Head of caudate nucleus (tissue), 42 donors: ENCODE data around the gene MYL10.

ENCODE experiments used
- DNase-seq, 42 donors: peaks; one replicate each; pipeline versions ENCODE4 v3.0.0 to v3.0.0-alpha.2; 2020 to 2021; ENCODE audit warnings: mixed read lengths in 7 of 42
- intact Hi-C: fragments of 100-400 bp; cut with DNase I; formaldehyde crosslinking; loops from one replicate; pipeline ENCODE4 v1.15.0; 2022

MYL10 gene

DNA sequence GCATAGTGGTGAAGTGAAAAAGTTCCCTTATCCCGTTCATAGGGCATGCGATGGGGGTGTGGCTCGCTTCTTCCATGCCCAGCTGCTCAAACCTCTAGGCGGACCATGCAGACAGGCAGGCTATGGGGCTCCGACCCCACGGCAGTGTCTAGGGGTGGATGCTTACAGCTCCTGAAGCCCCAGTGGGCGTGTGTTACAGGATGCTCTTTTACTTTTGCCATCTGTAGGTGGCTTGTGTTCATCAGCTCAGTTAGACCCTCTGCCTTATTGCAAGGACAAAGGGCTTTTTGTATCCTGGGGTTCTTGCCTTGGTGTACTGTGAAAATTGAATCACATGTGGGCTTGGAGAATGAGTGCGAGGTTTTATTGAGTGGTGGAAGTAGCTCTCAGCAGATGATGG, at the start of gene MYL10:
TSS of gene MYL10 (minus strand) at position 126 of the 400 bp plus-strand sequence. CDS start 178 bp downstream, outside the sequence.
- intact Hi-C loops = no loop called here
- no peak for DNase-seq

DNA sequence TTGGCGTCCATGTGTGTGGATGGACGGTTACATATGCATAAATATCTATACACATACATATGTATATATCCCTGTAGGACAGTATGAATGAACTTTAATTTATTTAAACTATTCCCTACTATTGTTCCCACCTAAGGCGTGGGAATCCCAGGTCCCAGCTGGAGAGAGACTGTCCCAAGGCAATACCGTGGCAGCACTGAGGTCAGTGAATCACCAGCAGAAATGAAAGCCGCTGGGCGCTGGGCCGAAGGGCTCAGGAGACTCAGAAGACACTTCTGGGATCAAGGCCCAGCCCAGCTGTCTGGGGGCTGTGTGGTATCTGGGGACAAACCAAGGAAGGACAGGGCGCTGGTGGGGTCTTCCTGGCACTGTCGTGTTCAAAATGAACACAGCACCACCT, 49.6 kb upstream of the MYL10 start:
- intact Hi-C loops = no loop called here
- no peak for DNase-seq

DNA sequence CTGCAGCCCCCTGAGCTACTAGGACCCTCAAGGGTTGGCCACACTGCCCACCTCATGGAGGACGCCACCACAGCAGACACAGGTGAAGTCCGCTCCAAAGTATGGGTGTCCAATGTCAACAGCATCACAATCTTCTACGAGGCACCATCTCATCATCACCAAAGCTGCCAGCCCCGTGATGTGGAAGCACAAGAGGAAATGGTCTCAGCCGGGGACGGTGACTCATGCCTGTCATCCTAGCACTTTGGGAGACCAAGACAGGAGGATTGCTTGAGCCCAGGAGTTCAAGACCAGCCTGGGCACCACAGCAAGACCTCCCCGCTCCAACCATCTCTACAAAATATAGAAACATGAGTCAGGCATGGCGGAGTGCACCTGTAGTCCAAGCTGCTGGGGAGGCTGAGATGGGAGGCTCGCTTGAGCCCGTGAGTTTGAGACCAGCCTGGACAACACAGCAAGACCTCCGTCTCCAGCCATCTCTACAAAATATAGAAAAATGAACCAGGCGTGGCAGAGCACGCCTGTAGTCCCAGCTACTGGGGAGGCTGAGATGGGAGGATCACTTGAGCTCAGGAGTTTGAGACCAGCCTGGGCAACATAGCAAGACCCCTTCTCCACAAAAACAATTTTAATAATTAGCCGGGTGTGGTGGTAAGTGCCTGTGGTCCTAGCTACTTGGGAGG, 48.8 kb upstream of the MYL10 start:
- DNase-seq = no peak
- intact Hi-C loops = no loop called here

DNA sequence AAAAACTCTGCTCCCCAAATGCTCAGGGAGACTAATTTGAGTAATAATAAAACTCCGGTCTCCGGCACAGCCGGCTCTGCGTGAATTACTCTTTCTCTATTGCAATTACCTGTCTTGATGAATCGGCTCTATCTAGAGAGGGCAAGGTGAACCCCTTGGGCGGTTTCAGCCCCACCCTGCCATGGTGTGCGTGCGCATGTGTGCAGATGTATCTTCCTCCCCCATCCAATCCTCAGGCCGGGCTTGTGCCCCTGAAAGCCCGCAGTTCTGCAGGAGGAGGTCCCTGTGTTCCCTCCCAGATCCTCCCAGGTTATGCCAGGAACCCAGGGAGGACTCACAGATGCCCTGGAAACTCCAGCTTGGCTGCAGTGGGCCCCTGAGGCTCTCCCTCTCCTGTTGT, 48.3 kb upstream of the MYL10 start:
- DNase-seq = no peak
- intact Hi-C loops = no loop called here

- intact Hi-C loops = no loop called here
Measured at GRCh38 chr7:101676956-101677355, 47.9 kb upstream of the MYL10 start.

DNA sequence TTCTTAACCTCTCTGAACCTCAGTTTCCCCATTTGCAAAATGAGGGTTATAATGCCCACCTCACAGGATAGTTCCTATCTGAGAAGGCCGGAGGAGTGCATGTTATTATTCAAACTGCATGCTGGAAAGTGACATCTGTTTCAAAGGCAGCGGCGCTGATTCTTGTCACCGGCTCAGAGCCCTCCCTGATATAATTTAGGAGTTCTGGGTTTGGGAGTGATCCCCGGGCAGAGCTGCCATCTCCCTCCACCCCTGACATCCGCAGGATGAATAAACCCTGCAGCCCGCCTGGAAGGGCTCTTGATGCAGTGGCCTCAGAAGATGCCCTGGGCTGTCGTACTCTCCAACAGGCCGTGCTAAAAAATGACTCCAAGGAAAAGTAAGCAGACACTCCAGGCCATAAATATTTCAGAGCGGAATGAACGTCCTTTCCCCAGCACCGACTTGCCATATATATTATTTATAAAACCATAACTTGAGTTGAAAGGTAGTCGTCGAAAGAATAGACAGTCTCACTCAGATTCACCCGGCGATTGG, 47.0 kb upstream of the MYL10 start:
- DNase-seq = no peak
- intact Hi-C loops = no loop called here

More at GRCh38 chr7:101676956-101677355, 47.9 kb upstream of the MYL10 start:
- no peak for DNase-seq

DNA sequence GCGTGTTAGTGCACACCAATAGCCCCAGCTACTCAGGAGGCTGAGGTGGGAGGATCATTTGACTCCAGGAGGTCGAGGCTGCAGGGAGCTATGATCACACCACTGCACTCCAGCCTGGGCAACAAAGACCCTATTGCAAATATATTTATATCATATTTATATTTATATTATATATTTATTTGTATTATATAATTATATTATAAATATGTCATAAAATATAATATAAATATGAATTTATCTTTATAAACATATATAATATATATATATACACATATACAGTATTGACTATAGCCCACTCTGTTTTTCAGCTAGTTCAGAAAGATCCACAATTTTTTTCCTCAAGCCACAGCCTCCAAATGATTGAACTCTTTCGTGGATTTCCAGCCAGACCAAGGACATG, 45.3 kb upstream of the MYL10 start:
- no peak for DNase-seq
- intact Hi-C loops = no loop called here

- DNase-seq = no peak
- intact Hi-C loops = no loop called here
Measured at GRCh38 chr7:101673951-101674350, 44.9 kb upstream of the MYL10 start.

DNA sequence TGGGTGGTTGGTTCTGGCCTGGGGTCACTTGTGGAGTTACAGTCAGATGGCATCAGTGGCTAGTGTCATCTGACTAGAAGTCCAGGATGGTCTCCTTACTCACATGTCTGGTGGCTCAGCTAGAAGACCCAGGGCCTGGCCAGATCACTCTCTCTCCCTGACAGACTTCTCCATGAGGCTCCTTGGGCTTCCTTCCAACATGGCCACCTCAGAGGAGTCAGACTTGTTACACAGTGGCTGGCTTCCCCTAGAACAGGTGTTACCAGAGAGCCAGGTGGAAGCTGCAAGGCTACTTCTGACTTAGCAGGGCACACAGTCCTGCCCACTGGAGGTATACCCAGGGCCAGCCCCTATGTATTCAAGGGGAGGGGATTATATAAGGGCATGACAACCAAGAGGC, 44.2 kb upstream of the MYL10 start:
- DNase-seq = no peak
- intact Hi-C loops = no loop called here

DNA sequence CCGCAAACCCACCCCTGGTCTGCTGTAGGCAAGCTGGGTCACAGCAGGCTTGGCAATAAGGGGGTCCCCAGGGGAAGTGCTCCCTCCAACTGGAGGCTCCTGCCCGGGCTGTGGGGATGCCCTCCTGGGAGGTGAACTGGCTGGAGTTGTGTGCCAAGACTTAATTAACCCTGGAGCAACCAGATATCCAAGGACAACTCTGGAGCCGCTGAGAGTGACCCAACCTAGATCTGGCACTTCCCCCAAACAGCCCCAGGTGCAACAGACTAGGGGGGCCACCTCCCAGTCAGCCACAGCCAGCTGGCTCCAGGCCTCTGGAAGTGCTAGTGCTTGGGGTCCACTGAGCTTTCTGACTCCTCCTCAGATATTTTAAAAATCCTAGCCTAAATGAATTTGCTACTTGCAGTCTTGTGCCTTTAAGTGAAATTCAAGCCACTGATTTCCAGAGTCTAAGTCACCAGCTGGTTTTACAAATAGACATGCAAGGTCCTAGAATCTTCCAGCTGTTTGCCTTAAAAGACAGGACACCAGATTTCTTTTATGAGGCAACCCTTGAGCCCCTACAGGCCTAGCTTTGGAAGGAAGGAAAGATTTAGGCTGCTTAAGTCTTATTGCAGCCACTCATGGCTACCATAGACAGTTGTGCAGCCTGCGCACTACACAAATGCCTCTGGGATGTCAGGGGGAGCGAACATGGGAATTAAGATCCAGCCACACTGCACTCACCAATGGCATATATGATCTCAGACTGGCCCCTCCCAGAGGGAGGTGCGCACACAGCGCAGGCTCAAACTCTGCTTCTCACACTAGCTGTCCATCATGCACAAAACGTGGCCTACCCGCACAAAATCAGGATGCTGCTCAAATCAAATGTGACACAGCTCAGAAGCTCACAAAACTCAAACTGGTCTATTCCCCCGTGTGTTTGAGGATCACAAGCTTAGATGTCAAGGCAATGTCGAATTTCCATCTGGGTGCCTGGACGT, 42.6 kb upstream of the MYL10 start:
- no peak for DNase-seq
- intact Hi-C loops = no loop called here

DNA sequence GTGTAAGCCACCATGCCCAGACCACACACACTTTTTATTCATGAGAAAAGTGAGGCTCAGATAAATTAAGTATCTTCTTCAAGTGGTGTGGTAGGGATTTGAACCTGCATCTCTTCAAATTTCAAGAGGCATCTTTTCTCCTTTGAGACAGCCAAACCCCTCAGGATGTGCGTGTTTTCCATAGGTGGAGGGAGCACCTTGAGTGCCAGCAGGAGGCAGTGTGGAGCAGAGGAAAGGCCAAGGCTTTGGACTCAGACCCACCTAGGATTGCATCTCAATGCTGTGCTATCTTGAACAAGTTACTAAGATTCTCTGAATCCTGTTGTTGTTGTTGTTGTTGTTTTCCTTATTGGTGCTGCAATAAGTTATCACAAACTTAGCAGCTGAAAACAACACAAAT, 40.2 kb upstream of the MYL10 start:
- intact Hi-C loops = no loop called here
- no peak for DNase-seq

GRCh38 chr7:101668726-101669125, 39.6 kb upstream of the MYL10 start:
- intact Hi-C loops = no loop called here
- no peak for DNase-seq

DNA sequence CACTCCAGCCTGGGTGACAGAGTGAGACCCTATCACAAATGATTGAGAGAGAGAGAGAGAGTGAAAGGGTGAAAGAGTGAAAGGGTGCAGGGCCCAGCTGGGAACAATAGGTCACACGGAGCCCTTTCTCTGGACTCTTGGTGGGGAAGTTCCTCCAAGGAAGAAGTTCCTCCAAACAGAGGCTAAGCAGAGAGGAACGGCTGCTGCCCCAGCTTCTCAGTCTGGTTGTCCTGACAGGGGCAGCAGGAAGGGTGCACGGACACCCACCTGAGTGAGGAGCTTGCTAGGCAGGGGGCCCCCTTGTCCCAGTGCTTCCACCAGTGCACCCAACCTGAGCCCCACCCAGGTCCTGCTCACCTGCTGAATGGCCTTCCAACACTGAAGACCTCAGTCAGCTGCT, 38.8 kb upstream of the MYL10 start:
- intact Hi-C loops = no loop called here

DNA sequence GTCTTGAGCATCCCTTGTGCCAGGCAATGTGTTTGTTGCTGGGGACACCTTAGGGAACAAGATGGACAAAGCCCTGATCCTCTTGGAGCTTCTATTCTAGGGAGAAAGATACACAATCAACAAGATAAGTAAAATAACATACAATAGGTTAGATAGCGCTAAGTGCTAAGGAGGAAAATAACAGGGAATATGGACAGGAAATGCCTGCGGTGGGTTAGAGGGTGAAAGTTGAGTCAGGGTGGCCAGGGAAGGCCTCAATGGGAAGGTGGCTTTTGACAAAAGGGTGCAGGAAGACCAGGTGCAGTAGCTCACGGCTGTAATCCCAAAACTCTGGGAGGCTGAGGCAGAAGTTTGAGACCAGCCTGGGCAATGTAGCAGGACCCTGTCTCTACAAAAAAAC, 38.3 kb upstream of the MYL10 start:
- intact Hi-C loops = no loop called here
- no peak for DNase-seq

More for the DNA sequence above, 38.8 kb upstream of the MYL10 start:
- no peak for DNase-seq

- DNase-seq = no peak
- intact Hi-C loops = no loop called here
Measured at GRCh38 chr7:101666741-101667140, 37.6 kb upstream of the MYL10 start.

DNA sequence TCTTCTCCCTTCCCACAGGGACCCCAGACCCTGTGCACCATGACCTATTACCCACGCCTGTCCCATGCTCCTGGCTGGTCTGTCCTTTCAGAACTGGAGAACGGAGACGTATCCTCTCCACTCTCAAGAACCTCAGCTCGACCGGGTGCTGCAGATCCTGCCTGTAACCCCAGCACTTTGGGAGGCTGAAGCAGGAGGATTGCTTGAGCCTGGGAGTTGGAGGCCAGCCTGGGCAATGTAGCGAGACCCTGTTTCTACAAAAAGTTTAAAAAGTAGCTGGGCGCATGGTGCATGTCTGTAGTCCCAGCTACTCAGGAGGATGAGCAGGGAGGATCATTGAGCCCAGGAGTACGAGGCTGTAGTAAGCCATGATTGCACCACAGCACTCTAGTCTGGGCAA, 37.2 kb upstream of the MYL10 start:
- DNase-seq = no peak
- intact Hi-C loops = no loop called here

GRCh38 chr7:101664893-101665471, 35.9 kb upstream of the MYL10 start:
- intact Hi-C loops = no loop called here

DNA sequence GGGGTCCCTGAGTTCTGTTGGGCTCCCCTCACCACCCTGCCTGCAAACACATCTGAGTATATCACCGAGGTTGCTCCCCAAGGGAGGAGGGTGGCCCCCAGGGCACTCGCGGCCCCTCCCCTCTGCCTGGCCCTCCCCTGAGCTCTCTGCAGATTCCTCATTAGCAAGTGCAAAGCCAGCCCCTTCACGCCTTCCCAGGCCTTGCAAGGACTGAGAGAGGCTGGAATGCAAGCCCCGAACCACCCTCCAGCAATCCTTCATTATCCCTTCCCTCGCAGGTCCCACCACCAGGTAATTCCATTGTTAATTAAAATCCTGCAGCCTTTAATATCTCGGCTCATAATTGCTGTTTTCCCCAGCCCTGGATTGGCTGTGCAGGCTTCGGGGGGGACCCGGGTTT, 35.3 kb upstream of the MYL10 start:
- intact Hi-C loops = no loop called here
- no peak for DNase-seq

More at GRCh38 chr7:101664893-101665471, 35.9 kb upstream of the MYL10 start:
- DNase-seq = no peak

GRCh38 chr7:101663747-101664146, 34.7 kb upstream of the MYL10 start:
- DNase-seq = no peak
- intact Hi-C loops = no loop called here
